ENCODE results near the gene BMPR1A.

Gene BMPR1A

GRCh38 chr10:86768412-86769062 lies 12.1 kb downstream of the BMPR1A start:
- no peak for DNase-seq

GRCh38 chr10:86769991-86770390 lies 13.6 kb downstream of the BMPR1A start:
- no peak for DNase-seq

- no peak for DNase-seq
These were observed 14.1 kb downstream of the BMPR1A start for GRCh38 chr10:86770412-86770960.

GRCh38 chr10:86773498-86773897 lies 17.1 kb downstream of the BMPR1A start:
- no peak for DNase-seq

GRCh38 chr10:86775056-86775869 lies 18.8 kb downstream of the BMPR1A start:
- DNase-seq, result no peak

- DNase-seq, result no peak
These were observed 19.4 kb downstream of the BMPR1A start for GRCh38 chr10:86775870-86776180.

- no peak for DNase-seq
These were observed 23.0 kb downstream of the BMPR1A start for GRCh38 chr10:86779220-86780017.

GRCh38 chr10:86782701-86783418 lies 26.4 kb downstream of the BMPR1A start:
- no peak for DNase-seq

GRCh38 chr10:86785037-86785436 lies 28.6 kb downstream of the BMPR1A start:
- no peak for DNase-seq

GRCh38 chr10:86785968-86786367 lies 29.5 kb downstream of the BMPR1A start:
- no peak for DNase-seq

- no peak for DNase-seq
These were observed 29.9 kb downstream of the BMPR1A start for GRCh38 chr10:86786368-86786767.

GRCh38 chr10:86790394-86790793 lies 34.0 kb downstream of the BMPR1A start:
- DNase-seq, result no peak

- DNase-seq, result no peak
These were observed 36.2 kb downstream of the BMPR1A start for GRCh38 chr10:86792461-86793167.

- no peak for DNase-seq
These were observed 37.3 kb downstream of the BMPR1A start for GRCh38 chr10:86793696-86794095.

- DNase-seq, result no peak
These were observed 38.9 kb downstream of the BMPR1A start for GRCh38 chr10:86795353-86795752.

GRCh38 chr10:86798025-86798424 lies 41.6 kb downstream of the BMPR1A start:
- DNase-seq, result no peak

GRCh38 chr10:86798611-86799010 lies 42.2 kb downstream of the BMPR1A start:
- DNase-seq, result no peak

GRCh38 chr10:86799188-86799845 lies 42.9 kb downstream of the BMPR1A start:
- DNase-seq, result no peak

- no peak for DNase-seq
These were observed 45.6 kb downstream of the BMPR1A start for GRCh38 chr10:86801995-86802394.

GRCh38 chr10:86802473-86803108 lies 46.2 kb downstream of the BMPR1A start:
- no peak for DNase-seq

- no peak for DNase-seq
These were observed 46.7 kb downstream of the BMPR1A start for GRCh38 chr10:86803156-86803555.

All from CD4-positive, alpha-beta T cell treated with Interferon gamma for 1 hour (primary cell).